SU-DHL-6 (cell line): ENCODE results near the gene PTPRG.

Source experiments
- CTCF ChIP-seq: fragments of 200-600 bp; sonication (generic); IDR thresholded peaks from one replicate; pipeline ENCODE4 v1.5.1; 2017; ENCODE audit warnings: antibody characterized with exemption, mild to moderate bottlenecking, low read length, moderate library complexity; ENCODE audit not compliant: insufficient read depth, poor library complexity, severe bottlenecking
- EZH2phosphoT487 ChIP-seq: fragments of 200-600 bp; sonication (generic), shearing (Covaris generic); conservative IDR thresholded peaks from 2 replicates; pipeline ENCODE4 v1.6.1; 2018; ENCODE audit warnings: mild to moderate bottlenecking, antibody characterized with exemption, low read length, moderate library complexity, mixed read lengths

- TF ChIP-seq CTCF, result no peak
- TF ChIP-seq EZH2phosphoT487, result no peak
Observed at GRCh38 chr3:61605589-61606175, 44.3 kb downstream of the PTPRG start.
